Left lung (tissue), 10 donors: ENCODE measurements around the gene PRR19. TPM values are rescaled to one million over a fixed set of nuclear protein-coding genes. Genes with fewer than 3 reads are reported as not detected.
A peak's percentile ranks its signal among the peaks of the same experiment; 100 is the strongest.

Experiments used
- ATAC-seq: fragments of 200-7000 bp; cut with Tn5 transposase; one replicate; pipeline ENCODE4 v1.9.1; 2020; ENCODE audit warnings: moderate library complexity
- DNase-seq, 4 donors: peaks; one replicate each; pipeline ENCODE4 v3.0.0-alpha.2; 2013 to 2020
- H3K27ac ChIP-seq, 2 donors: fragments of 200-600 bp; sonication (generic) in 1 of 2; one replicate each; pipeline versions ENCODE4 v1.5.0 to v1.8.0; 2020 to 2021
- H3K27me3 ChIP-seq, 2 donors: fragments of 200-600 bp; sonication (generic) in 1 of 2; one replicate each; pipeline versions ENCODE4 v1.5.0 to v1.8.0; 2020 to 2021
- H3K36me3 ChIP-seq, 2 donors: fragments of 200-600 bp; sonication (generic) in 1 of 2; one replicate each; pipeline versions ENCODE4 v1.5.0 to v1.8.0; 2020 to 2021
- H3K4me1 ChIP-seq, 2 donors: fragments of 200-600 bp; one replicate each; pipeline ENCODE4 v1.8.0; 2021
- H3K4me3 ChIP-seq, 2 donors: fragments of 200-600 bp; sonication (generic) in 1 of 2; one replicate each; pipeline versions ENCODE4 v1.5.0 to v1.8.0; 2020 to 2021; ENCODE audit warnings: mild to moderate bottlenecking in 1 of 2
- H3K9me3 ChIP-seq, 2 donors: fragments of 200-600 bp; sonication (generic) in 1 of 2; one replicate each; pipeline versions ENCODE4 v1.5.0 to v1.8.0; 2020 to 2021
- intact Hi-C, 2 donors: fragments of 100-400 bp; cut with DNase I; formaldehyde crosslinking; loops; one replicate each; pipeline versions ENCODE4 v1.11.2 to v1.14.2; 2022
- polyA plus RNA-seq, 6 donors: library from polyadenylated mRNA; unstranded; fragments of 120-200 nt; gene quantifications; one replicate each; pipeline ENCODE4 v1.2.1, GENCODE V29; 2013; ENCODE audit not compliant: insufficient read length in 6 of 6
- total RNA-seq, 2 donors: library from RNA; stranded (reverse); fragmentation: NEBNext Ultra II Directional; extraction: Animal tissue kit (Norgen Biotek cat#: 25700); gene quantifications; one replicate each; pipeline ENCODE4 v1.2.1, GENCODE V29; 2021
- TF ChIP-seq, protein P1 (sequence below), 2 donors: fragments of 200-600 bp; sonication (generic) in 1 of 2; IDR thresholded peaks; one replicate each; pipeline versions ENCODE4 v1.5.0 to v1.8.0; 2021; ENCODE audit warnings: antibody characterized with exemption in 2 of 2
- donor health status: DM: no; HTN: yes; CAD: no.
- donor health status: DM: no; HTN: no; CAD: no.

Gene PRR19
- total and polyA plus RNA-seq, 8 donors: 1.1 to 2.6 (median 1.4) TPM

DNA sequence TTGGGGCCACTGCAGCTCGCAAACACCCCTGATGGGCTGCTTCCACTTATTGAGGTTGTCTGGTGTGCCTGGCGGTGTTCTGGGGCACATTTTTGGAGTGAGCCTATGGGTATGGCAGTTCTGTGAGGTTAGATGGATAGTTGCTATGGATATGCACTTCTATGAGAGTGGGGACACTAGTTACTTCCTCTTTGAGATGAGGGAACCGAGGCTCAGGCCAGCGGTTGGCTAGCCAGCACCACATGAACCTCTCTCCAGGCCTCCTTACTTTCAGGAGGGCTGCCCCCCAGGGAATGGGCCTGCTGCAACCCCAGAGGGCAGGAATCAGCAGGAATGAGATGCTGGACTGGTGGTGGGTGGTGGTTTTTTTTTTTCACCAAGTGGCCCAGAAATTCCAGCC, 13.5 kb upstream of the PRR19 start:
- intact Hi-C loops: loop anchor here in 1 of 2 donors (5.0 kb wide), 1 partner anchor 36 kb away; no protein-coding TSS in a partner anchor
- no peak for ATAC-seq

DNA sequence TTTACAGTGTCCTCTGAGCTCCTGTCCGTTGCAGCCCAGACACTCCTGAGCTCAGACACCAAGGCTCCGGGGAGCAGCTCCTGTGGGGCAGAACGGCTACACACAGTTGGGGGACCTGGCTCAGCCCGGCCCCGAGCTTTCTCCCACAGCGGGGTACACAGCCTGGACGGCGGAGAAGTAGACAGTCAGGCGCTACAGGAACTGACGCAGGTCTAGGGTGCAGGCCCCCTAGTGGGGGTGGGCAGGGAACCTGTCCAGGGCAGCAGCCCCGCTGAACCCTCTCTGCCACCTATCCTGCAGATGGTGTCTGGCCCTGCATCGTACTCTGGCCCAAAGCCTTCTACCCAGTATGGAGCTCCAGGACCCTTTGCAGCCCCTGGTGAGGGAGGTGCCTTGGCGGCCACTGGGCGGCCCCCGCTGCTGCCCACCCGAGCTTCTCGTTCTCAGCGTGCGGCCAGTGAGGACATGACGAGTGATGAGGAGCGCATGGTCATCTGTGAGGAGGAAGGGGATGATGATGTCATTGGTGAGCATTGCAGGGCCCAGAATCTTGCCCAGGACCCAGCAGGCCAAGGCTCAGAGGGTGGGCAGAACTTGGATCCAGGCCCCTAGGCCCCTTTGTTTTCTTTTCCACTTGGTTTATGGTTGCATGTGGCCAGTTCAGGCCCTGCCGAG, 12.9 kb upstream of the PRR19 start:
- no peaks in the 10 kb centered on the region for H3K27me3 ChIP-seq
- H3K4me3 ChIP-seq: no peak overlapping the region
- peaks cover 0 to 73% of the 10 kb centered on the region in 2 donors for H3K36me3 ChIP-seq
- ATAC-seq (no peak), DNase-seq (no peak)
- intact Hi-C loops: loop anchor here in 1 of 2 donors (5.0 kb wide), 1 partner anchor 37 kb away; no protein-coding TSS in a partner anchor
- no peak overlapping the region for H3K27ac ChIP-seq
- TF ChIP-seq, protein P1, sequence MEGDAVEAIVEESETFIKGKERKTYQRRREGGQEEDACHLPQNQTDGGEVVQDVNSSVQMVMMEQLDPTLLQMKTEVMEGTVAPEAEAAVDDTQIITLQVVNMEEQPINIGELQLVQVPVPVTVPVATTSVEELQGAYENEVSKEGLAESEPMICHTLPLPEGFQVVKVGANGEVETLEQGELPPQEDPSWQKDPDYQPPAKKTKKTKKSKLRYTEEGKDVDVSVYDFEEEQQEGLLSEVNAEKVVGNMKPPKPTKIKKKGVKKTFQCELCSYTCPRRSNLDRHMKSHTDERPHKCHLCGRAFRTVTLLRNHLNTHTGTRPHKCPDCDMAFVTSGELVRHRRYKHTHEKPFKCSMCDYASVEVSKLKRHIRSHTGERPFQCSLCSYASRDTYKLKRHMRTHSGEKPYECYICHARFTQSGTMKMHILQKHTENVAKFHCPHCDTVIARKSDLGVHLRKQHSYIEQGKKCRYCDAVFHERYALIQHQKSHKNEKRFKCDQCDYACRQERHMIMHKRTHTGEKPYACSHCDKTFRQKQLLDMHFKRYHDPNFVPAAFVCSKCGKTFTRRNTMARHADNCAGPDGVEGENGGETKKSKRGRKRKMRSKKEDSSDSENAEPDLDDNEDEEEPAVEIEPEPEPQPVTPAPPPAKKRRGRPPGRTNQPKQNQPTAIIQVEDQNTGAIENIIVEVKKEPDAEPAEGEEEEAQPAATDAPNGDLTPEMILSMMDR (IDR thresholded peaks at IDR 0.05): no peak
- peaks cover 16 to 23% of the 10 kb centered on the region in 2 donors for H3K4me1 ChIP-seq
- H3K9me3 ChIP-seq: no peaks in the 10 kb centered on the region

More for the DNA sequence above, 13.5 kb upstream of the PRR19 start:
- Histone ChIP-seq H3K9me3 (no peaks in the 10 kb centered on the region), H3K27me3 (no peaks in the 10 kb centered on the region), H3K4me3 (no peak overlapping the region), H3K4me1 (peaks cover 17 to 25% of the 10 kb centered on the region in 2 donors), H3K27ac (peak overlapping the region in 1 of 2 donors; percentile 33), H3K36me3 (peaks cover 0 to 67% of the 10 kb centered on the region in 2 donors)
- TF ChIP-seq, protein P1 (IDR thresholded peaks at IDR 0.05): no peak
- DNase-seq: no peak

DNA sequence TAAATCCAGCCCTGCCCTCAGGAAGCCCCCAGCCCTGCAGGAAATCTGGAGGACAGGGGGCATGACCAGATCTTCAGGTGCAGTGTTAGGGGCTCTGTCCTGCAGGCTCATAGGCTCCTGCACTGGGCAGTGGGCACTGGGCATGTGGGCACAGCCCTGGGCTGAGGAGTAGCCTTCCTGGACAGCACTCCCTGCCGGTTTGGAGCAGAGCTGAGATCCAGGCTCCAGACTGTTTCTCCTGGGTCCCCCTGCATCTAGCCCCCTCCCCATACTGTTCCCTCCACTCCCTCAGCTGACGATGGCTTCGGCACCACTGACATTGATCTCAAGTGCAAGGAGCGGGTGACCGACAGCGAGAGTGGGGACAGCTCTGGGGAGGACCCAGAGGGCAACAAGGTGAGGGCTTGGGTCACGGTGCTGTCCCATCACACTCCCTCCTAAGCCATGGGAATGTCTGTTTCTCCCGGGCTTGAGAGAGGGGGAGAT, 12.3 kb upstream of the PRR19 start:
- Histone ChIP-seq H3K36me3 (peaks cover 0 to 79% of the 10 kb centered on the region in 2 donors), H3K4me3 (no peak overlapping the region), H3K4me1 (peaks cover 16 to 22% of the 10 kb centered on the region in 2 donors), H3K27me3 (no peaks in the 10 kb centered on the region), H3K9me3 (no peaks in the 10 kb centered on the region), H3K27ac (no peak overlapping the region)
- ATAC-seq (no peak), DNase-seq (peak in 1 of 4 donors; percentile 57)
- TF ChIP-seq, protein P1 (IDR thresholded peaks at IDR 0.05): no peak
- intact Hi-C loops: loop anchor here in 1 of 2 donors (5.0 kb wide), 1 partner anchor 37 kb away; no protein-coding TSS in a partner anchor

DNA sequence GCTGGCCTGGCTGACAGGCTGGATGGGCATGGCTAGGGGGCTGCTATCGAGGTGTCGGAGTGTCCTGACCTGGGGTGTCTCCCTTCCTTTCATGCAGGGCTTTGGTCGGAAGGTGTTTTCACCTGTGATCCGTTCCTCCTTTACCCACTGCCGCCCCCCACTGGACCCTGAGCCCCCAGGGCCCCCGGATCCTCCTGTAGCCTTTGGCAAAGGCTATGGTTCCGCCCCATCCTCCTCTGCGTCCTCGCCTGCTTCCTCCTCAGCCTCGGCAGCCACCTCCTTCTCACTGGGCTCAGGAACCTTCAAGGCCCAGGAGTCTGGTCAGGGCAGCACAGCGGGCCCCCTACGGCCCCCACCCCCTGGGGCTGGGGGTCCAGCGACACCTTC, 11.8 kb upstream of the PRR19 start:
- DNase-seq: no peak
- TF ChIP-seq, protein P1 (IDR thresholded peaks at IDR 0.05): no peak
- no peaks in the 10 kb centered on the region for H3K27me3 ChIP-seq
- no peaks in the 10 kb centered on the region for H3K9me3 ChIP-seq
- H3K4me3 ChIP-seq: no peak overlapping the region
- intact Hi-C loops: no loop called here
- no peak for ATAC-seq
- H3K36me3 ChIP-seq: peaks cover 0 to 84% of the 10 kb centered on the region in 2 donors
- peaks cover 12 to 17% of the 10 kb centered on the region in 2 donors for H3K4me1 ChIP-seq
- H3K27ac ChIP-seq: no peak overlapping the region
